ENCODE measurements around the gene SIRT2.

The SIRT2 gene

DNA sequence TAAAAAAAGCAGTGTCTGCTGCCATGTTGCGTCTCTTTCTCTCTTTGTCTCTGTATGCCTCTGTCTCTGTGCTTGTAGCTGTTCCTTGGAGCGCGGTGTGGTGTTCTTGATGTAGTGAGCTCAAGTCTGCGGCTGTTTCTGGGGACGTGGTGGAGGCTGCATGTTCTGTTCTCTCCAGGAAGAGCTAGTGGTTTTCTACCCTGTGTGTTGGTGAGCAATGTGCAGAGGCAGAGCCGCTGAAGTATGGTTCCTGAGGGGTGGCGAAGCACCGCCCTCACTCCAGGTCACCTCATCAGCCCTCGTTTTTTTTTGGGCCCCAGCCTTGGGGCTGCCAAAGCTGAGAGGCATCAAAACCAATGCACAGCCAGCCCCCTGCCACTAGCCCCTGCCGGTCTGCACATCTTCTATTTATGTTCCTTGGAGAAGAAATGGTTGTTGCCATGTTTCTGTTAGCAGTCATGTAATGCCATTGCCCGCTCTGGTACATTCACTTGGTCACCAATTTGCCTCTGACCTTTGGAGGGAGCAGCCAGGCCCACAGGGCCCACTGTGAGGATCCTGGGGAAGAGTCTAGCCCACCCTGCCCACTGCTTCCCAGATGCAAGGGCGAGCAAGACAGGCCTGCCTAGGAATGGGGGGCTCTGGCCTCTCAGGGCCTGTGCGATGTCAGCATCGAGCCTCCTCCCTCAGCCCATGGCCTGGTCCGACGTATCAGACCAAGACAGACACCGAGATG is 56.8 kb downstream of the SIRT2 start:
- Histone ChIP-seq H3K9me3 (no peaks in the 10 kb centered on the region), H3K27ac (no peak overlapping the region), H3K27me3 (no peaks in the 10 kb centered on the region), H3K4me3 (no peak overlapping the region), H3K36me3 (peaks cover 100% of the 10 kb centered on the region in 3 donors), H3K4me1 (peaks cover 0 to 31% (median 18%) of the 10 kb centered on the region in 4 donors)
- DNase-seq, result no peak
- intact Hi-C loops (cut with DNase I; ENCODE audit: low total_unique reads), result no loop called here
- TF ChIP-seq, protein P1, sequence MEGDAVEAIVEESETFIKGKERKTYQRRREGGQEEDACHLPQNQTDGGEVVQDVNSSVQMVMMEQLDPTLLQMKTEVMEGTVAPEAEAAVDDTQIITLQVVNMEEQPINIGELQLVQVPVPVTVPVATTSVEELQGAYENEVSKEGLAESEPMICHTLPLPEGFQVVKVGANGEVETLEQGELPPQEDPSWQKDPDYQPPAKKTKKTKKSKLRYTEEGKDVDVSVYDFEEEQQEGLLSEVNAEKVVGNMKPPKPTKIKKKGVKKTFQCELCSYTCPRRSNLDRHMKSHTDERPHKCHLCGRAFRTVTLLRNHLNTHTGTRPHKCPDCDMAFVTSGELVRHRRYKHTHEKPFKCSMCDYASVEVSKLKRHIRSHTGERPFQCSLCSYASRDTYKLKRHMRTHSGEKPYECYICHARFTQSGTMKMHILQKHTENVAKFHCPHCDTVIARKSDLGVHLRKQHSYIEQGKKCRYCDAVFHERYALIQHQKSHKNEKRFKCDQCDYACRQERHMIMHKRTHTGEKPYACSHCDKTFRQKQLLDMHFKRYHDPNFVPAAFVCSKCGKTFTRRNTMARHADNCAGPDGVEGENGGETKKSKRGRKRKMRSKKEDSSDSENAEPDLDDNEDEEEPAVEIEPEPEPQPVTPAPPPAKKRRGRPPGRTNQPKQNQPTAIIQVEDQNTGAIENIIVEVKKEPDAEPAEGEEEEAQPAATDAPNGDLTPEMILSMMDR (IDR thresholded peaks at IDR 0.05), result no peak

DNA sequence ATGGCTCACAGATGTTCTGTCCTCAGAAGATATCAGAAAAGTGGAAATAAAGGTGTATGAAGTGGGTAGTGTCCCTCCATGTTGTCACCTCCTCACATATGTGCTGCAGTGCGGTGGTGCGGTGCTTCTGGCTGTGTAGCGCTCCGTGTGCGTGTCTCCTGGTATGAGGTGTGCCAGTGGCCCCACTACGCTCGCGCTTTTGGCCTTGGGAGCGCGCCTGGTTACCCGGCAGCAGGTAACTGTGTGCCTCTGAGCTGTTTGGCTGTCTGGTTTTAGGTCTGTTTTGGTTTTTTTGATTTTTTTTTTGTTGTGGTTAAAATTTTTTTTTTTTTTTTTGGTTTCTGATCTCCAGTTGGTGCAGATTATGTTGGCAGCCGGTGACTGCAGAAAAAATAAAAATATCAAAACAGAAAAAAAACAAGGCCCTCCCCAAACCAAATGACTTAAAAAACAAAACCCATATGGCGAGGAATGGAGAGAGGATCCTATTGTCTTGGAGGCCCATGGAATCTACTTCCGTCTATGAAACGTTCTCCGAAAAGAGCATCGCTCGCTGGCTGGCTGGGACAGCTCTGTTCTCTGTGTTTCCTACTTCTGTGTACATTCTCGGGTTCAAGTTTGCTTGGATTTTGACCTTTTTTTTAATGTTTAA is 57.5 kb downstream of the SIRT2 start:
- TF ChIP-seq, protein P1 (IDR thresholded peaks at IDR 0.05), result no peak
- H3K36me3 ChIP-seq, result peaks cover 100% of the 10 kb centered on the region in 3 donors
- H3K9me3 ChIP-seq, result no peaks in the 10 kb centered on the region
- no peaks in the 10 kb centered on the region for H3K27me3 ChIP-seq
- no peak overlapping the region for H3K4me3 ChIP-seq
- intact Hi-C loops (cut with DNase I; ENCODE audit: low total_unique reads), result no loop called here
- H3K4me1 ChIP-seq, result peaks cover 0 to 28% (median 13%) of the 10 kb centered on the region in 4 donors
- no peak for DNase-seq
- no peak overlapping the region for H3K27ac ChIP-seq

DNA sequence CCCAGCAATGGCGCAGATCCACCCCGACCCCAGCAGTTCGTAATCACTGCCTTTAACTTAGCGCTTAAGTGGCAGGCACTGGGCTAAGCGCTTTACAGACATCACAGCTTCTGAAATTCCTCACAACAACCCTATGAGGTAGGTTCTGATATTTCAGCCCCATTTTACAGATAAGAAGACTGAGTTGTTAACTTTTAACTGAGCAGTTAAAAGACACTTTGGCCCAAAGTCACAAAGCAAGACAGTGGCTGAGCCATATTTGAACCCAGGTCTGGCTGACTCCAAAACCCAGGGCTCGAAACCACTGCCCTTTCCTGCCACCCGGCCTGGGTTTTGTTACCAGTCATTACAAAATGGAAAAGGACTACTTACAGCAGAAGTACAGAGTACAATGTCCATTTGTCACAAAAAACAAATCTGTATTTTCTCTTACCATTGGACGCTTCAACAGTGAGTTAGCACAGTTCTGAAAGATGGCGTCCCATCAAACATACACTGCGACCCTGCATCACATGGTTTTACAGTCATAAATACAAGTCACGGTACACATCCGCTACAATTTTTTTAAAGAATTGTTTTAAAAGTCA is 58.1 kb downstream of the SIRT2 start:
- H3K27ac ChIP-seq, result no peak overlapping the region
- H3K4me3 ChIP-seq, result no peak overlapping the region
- H3K4me1 ChIP-seq, result peaks cover 0 to 26% (median 9%) of the 10 kb centered on the region in 4 donors
- DNase-seq, result no peak
- H3K27me3 ChIP-seq, result no peaks in the 10 kb centered on the region
- peaks cover 97 to 100% (median 98%) of the 10 kb centered on the region in 3 donors for H3K36me3 ChIP-seq
- TF ChIP-seq, protein P1 (IDR thresholded peaks at IDR 0.05), result no peak
- H3K9me3 ChIP-seq, result no peaks in the 10 kb centered on the region
- intact Hi-C loops (cut with DNase I; ENCODE audit: low total_unique reads), result no loop called here

DNA sequence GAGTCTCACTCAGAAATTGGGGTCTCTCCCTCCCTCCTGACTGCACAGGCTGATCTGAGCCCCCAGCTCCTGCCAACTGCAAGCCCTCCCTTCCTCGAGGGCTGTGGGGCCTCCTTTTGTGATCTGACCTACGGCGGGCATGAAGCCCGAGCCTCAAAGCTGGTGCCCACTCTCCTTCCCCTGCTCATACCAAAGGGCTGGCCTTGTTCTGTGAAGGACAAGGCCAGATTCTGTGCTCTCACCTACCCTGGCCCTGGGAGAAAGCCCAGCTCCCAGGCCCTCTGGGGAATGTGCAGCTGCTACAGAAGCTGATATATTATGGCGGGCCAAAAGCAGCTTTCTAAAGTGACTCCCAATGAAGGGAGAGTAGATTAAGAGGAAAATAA is 58.8 kb downstream of the SIRT2 start:
- DNase-seq, result no peak
- TF ChIP-seq, protein P1 (IDR thresholded peaks at IDR 0.05), result no peak
- H3K9me3 ChIP-seq, result no peaks in the 10 kb centered on the region
- intact Hi-C loops (cut with DNase I; ENCODE audit: low total_unique reads), result no loop called here
- H3K4me1 ChIP-seq, result peaks cover 0 to 28% (median 9%) of the 10 kb centered on the region in 4 donors
- no peak overlapping the region for H3K4me3 ChIP-seq
- peaks cover 90 to 100% (median 98%) of the 10 kb centered on the region in 3 donors for H3K36me3 ChIP-seq
- H3K27me3 ChIP-seq, result no peaks in the 10 kb centered on the region
- H3K27ac ChIP-seq, result no peak overlapping the region

DNA sequence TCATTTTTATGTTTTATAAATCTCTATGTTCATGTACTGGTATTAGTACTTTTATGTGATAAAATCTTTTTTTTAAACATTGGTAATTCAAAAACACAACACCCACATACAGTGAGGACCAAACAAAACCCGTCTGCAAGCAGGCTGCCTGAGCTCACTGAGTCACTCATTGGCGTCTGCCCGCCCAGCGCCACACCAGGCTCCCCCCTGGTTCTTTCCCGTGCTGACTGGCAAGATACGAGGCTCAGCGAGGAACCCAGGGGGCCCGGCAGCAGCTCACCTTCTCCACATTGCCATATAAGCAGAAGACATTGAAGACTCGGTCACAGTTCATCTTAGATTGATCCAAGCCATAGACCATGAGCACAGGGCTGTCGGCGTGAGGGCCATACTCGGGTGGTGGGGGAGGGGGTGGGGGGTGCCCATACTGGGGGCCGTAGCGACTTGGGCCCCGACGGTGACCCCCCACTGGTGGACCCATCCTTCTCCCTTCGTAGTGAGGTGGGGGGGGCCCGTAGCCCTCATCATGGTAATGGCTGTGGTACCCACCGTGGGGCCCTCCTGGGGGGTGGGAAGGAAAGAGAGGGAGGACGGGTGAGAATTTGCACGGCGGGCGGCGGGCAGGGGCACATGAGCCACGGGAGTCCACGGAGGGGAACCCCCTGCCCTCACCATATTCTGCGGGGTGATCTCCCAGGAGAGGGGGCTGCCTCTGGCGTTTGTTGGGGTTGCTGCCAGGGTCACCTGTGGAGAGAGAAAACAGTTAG is 59.4 kb downstream of the SIRT2 start:
- intact Hi-C loops (cut with DNase I; ENCODE audit: low total_unique reads), result no loop called here
- Histone ChIP-seq H3K36me3 (peaks cover 84 to 98% (median 94%) of the 10 kb centered on the region in 3 donors), H3K9me3 (no peaks in the 10 kb centered on the region), H3K27ac (no peak overlapping the region), H3K4me1 (peaks cover 0 to 34% (median 11%) of the 10 kb centered on the region in 4 donors), H3K27me3 (no peaks in the 10 kb centered on the region), H3K4me3 (no peak overlapping the region)
- TF ChIP-seq, protein P1 (IDR thresholded peaks at IDR 0.05), result no peak
- no peak for DNase-seq

All from tibial artery (tissue), 4 donors.